Measurements from ENCODE around the gene PRR27. TPM values are rescaled to one million over a fixed set of nuclear protein-coding genes. Genes with fewer than 3 reads are reported as not detected.

Gene PRR27
- total and polyA plus RNA-seq, 2 donors (not counting 3 experiments of a cell fraction or from before 2014, with no cell fraction given), result not detected

DNA sequence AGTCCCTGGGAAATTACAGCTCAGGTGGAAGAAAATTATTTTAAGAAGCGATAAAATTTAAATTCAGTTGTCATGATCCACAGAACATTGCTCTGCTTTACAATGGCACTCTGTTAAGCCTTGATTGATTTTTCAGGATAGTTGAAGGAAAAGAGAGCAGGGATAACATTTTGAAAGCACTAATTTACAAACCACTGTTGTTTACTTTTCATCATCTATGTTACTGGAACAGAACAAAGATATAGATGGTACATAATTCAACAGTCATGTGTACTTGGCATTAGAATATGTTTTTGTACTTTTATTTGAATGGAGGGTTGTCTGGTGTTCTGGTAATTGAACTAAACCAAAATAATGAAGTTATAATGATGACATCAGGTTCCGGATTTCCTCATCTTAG lies 38.9 kb downstream of the PRR27 start:
- intact Hi-C loops (cut with micrococcal nuclease), result no loop called here
- Histone ChIP-seq H3K27me3 (ENCODE audit: control insufficient read depth in 2 of 2, insufficient read depth in 2 of 2, low read length in 2 of 2) (peaks cover 0 to 1% of the 10 kb centered on the region in 2 experiments), H3K79me2 (ENCODE audit: control insufficient read depth, insufficient read depth, low read length) (no peaks in the 10 kb centered on the region), H4K20me1 (replicated peaks; ENCODE audit: control insufficient read depth, extremely low read depth, insufficient read depth, low read length) (no peaks in the 10 kb centered on the region), H3K9ac (replicated peaks; ENCODE audit: extremely low read depth, insufficient read depth, low read length) (no peak overlapping the region), H3K27ac (ENCODE audit: insufficient read depth, low read depth, low read length) (no peak overlapping the region), H3K4me1 (ENCODE audit: control insufficient read depth, extremely low read depth, insufficient read depth, low read length) (no peaks in the 10 kb centered on the region), H3K9me3 (replicated peaks; ENCODE audit: control insufficient read depth, insufficient read depth, low read length) (no peaks in the 10 kb centered on the region), H3K36me3 (ENCODE audit: control insufficient read depth in 2 of 2, extremely low read depth in 1 of 2, insufficient read depth in 2 of 2, low read length in 2 of 2) (no peaks in the 10 kb centered on the region), H3K4me2 (ENCODE audit: insufficient read depth, low read length) (no peak overlapping the region), H3K4me3 (replicated peaks in 1 of 3; ENCODE audit: insufficient read depth in 1 of 3, low read depth in 1 of 3, low read length in 3 of 3) (no peak overlapping the region), H3K9me1 (replicated peaks; ENCODE audit: control insufficient read depth, extremely low read depth, insufficient read depth, low read length) (no peaks in the 10 kb centered on the region), H2AFZ (ENCODE audit: low read depth, low read length) (no peak overlapping the region)
- CTCF ChIA-PET, result interaction anchor here (1.8 kb wide), 1 partner anchor 9 kb away, joined by 10 read pairs; no protein-coding TSS in a partner anchor
- no peak for FAIRE-seq
- dilution Hi-C loops (cut with MboI; ENCODE audit: extremely low pct_ligation_motif_present, low sequenced_read_pairs), result no loop called here
- TF ChIP-seq FOS (IDR thresholded peaks at IDR 0.05; ENCODE audit: borderline replicate concordance, insufficient read depth, low read length), result no peak
- TF ChIP-seq, protein P1, sequence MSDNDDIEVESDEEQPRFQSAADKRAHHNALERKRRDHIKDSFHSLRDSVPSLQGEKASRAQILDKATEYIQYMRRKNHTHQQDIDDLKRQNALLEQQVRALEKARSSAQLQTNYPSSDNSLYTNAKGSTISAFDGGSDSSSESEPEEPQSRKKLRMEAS (IDR thresholded peaks at IDR 0.05; ENCODE audit: insufficient read depth, insufficient read length), result no peak
- no peak for TF ChIP-seq POLR2A (IDR thresholded peaks at IDR 0.05; ENCODE audit: low read depth, low read length)
- TF ChIP-seq EZH2 (IDR thresholded peaks at IDR 0.05; ENCODE audit: borderline replicate concordance, low read depth, low read length, severe bottlenecking), result no peak
- TF ChIP-seq, protein P2, sequence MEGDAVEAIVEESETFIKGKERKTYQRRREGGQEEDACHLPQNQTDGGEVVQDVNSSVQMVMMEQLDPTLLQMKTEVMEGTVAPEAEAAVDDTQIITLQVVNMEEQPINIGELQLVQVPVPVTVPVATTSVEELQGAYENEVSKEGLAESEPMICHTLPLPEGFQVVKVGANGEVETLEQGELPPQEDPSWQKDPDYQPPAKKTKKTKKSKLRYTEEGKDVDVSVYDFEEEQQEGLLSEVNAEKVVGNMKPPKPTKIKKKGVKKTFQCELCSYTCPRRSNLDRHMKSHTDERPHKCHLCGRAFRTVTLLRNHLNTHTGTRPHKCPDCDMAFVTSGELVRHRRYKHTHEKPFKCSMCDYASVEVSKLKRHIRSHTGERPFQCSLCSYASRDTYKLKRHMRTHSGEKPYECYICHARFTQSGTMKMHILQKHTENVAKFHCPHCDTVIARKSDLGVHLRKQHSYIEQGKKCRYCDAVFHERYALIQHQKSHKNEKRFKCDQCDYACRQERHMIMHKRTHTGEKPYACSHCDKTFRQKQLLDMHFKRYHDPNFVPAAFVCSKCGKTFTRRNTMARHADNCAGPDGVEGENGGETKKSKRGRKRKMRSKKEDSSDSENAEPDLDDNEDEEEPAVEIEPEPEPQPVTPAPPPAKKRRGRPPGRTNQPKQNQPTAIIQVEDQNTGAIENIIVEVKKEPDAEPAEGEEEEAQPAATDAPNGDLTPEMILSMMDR (IDR thresholded peaks at IDR 0.05; ENCODE audit: extremely low read depth in 1 of 2, insufficient read depth in 1 of 2, low read depth in 1 of 2, low read length in 2 of 2), result no peak
- no peak for TF ChIP-seq GATA2 (IDR thresholded peaks at IDR 0.05; ENCODE audit: insufficient read depth, insufficient read length, low read depth, low read length)
- TF ChIP-seq MYC (IDR thresholded peaks at IDR 0.05; ENCODE audit: low read depth, low read length), result no peak
- DNase-seq (ENCODE audit: low read depth, low spot score), result no peak
- POLR2A ChIA-PET, result no interaction called here
- BruUV-seq (replicated peaks), result no TSS peak

Data from endothelial cell of umbilical vein (primary cell).